CD4-positive, alpha-beta T cell treated with Interleukin-12 subunit alpha and Interleukin-12 subunit beta, for 1 hour (primary cell): ENCODE measurements around the gene LRCH1.

Experiments
- DNase-seq: peaks from one replicate; pipeline ENCODE4 v3.0.0-alpha.2; 2020

The LRCH1 gene

GRCh38 chr13:46618694-46619254 lies 65.8 kb downstream of the LRCH1 start:
- no peak for DNase-seq

DNA sequence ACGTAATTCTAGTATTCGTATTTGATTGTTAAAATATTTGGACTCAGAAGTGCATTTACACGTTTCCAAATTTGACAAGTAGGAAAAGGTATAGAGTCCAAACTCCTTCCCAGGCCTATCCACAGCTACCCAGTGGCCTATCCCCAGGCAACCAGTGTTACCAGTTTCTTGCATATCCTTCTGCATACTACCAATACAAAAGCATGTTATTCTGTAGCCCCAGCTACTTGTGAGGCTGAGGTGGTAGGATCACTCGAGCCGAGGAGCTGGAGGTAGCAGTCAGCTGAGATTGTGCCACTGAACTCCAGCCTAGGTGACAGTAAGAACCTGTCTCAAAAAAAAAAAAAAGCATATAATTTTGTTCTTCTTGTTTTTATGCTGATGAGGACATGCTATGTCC lies 67.1 kb downstream of the LRCH1 start:
- no peak for DNase-seq

GRCh38 chr13:46620471-46620870 lies 67.5 kb downstream of the LRCH1 start:
- no peak for DNase-seq

- DNase-seq: no peak
Observed at GRCh38 chr13:46621133-46621532, 68.2 kb downstream of the LRCH1 start.

GRCh38 chr13:46621792-46622629 lies 69.0 kb downstream of the LRCH1 start:
- DNase-seq: no peak

DNA sequence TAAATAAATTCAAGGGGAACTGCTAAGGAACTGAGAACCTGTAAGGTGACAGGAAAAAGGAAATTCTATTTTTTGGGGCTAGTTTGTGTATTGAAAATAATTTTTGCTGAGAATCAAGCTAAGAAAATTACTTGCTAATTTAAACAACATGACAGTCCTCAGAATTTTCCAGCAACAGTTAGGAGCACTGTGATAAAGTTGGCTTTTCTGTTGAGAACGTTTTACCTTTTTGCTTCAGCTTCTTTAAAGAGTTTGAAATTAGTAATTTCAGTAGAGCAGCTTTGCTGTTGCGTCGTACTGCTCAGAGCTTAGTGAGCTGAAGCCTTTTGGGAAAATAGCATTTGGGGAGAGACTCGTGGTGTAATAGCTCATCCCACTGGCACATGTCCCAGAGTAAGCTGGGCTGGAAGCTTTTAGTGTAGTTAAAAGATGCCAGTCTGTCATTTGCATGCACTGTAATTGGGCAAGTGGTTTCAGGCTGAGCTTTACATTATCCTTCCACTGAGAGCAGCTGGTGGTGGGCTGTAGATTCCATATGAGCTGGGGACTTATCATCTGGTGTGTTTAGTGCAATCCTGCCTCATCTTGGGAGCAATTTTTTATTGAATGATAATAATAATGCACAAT lies 69.8 kb downstream of the LRCH1 start:
- no peak for DNase-seq

GRCh38 chr13:46624353-46624752 lies 71.4 kb downstream of the LRCH1 start:
- DNase-seq: no peak

- no peak for DNase-seq
Observed at GRCh38 chr13:46624821-46625220, 71.9 kb downstream of the LRCH1 start.

DNA sequence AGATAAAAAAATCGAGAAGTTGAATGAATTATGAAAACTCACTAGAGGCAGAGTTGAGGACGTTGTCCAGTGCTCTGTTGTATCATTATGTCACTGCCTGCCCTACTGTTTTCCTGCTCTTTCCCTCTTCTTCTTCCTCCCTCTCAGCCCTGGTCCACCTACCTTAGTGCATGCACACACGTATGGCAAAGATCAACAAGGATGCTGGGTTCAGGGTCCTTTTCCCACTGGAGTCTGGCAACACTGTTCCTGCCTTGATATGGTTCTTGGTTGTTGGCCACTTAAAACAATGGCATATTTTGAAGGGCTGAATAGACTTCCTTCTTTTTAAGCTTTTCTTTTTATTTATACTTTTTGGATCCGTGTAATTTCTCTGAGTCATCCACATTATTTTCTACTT lies 74.5 kb downstream of the LRCH1 start:
- DNase-seq: no peak

- no peak for DNase-seq
Observed at GRCh38 chr13:46628622-46629365, 75.8 kb downstream of the LRCH1 start.

DNA sequence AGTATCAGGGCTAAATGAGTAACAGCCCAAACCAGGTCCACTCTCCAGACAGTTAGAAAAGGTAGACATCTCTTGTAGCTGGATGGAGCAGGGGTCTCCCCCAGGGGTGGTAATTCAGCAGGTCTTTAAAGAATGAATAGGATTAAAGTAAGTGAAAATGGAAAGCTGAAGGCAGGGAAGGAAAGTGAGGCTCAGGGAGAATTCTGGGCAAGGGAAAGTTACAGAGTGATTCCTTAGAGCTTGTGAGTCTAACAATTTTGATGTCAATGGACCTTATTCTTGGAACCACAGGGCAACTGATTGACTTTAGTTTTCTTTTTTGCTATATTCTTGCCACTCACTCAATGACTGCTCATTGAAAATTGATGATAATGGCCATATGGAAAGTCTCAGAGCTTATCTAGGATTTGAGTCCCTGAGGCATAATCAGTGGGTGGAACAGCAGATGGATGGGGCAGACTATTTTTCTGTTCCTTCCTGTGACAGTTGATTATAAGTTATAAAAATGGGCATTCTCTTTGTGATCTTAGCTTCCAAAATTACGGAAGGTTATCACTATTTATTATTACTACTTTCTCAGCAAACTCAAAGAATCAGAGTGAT lies 76.9 kb downstream of the LRCH1 start:
- DNase-seq: no peak

- no peak for DNase-seq
Observed at GRCh38 chr13:46630431-46631178, 77.6 kb downstream of the LRCH1 start.

DNA sequence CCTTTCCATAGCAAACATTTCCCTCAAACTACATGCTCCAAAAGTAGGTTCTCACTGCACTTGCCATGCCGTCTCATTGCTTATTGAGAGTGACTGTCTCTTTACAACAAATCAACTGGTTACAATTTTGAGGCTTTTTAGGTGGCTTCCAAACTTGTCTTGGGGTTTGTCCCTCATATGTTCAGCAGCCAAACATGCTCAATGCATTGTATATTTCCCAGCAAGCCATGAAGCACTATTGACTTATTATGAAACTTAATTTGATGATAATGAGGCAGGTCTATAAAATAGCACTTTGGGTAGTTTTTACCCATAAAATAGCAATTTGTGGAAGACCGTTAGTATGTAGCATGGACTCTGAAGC lies 78.2 kb downstream of the LRCH1 start:
- no peak for DNase-seq

DNA sequence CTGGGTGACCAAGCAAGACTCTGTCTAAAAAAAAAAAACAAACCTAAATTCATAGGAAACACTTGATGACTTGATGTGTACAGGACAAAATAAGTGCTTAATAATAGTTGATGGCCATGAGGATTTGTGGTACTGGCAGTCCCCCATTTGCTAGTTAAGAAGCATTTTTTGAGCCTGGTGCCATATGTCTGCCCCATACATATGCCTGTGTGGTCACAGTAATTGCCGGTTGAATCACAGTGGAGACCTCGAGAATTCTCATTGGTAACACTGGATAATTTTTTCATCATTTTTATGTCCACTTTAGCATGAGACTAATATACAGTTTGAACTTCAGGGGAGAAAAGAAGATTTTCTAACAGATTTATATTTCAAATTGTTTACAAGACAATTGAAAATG lies 79.2 kb downstream of the LRCH1 start:
- no peak for DNase-seq

DNA sequence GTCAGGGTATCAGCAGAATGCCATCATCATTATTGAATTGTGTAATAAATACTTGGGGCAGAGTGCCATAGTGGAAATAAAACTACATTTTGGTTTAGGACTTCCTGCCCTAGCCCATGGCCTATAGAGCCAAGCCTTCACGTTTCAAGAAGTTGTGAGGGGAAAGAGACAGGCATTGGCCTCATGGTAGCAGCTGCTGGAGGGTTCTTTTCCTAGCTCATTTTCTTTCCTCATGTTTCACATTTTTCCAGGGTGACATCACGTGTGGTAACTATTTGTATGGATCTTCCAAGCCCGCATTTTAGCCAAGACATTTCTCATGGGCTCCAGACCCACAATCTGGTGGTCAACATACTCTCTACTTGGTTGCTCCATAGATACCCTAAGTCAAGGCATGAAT lies 80.4 kb downstream of the LRCH1 start:
- DNase-seq: no peak

DNA sequence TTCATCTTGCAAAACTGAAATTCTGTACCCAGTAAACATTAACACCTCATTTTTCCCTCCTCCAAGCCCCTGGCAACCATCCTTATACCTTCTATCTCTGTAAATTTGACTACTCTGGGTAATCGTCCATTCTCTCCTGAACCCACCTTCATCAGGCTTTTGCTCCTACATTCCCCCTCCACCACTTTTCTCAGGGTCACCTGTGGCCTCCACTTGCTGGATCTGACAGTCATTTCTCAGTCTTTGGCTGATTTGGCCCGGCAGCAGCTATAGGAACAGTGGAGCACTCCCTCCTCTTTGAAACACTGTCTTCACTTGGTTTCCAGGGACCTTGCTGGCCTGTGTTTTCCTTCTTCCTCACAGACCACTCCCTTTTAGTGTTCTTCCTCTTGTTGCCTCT lies 83.5 kb downstream of the LRCH1 start:
- no peak for DNase-seq

DNA sequence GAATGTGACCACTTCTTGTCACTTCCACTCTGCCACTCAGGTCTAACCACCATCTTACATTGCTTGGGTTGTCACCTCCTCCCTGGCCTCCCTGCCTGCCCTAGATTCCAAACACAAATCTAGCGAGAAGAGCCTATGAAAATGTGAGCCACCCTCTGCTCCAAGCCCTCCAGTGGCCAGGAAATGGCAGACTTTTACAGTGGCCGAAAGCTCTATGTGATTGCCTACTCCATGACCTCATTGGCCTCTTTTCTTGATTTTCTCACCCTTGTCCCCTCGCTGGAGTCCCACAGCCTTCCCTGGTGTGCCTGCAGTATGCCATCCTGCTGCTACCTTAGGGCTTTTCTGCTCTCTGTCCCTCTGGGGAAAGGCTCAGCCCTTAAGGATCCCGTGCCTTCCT lies 84.2 kb downstream of the LRCH1 start:
- DNase-seq: no peak

- DNase-seq: no peak
Observed at GRCh38 chr13:46638262-46638661, 85.3 kb downstream of the LRCH1 start.

DNA sequence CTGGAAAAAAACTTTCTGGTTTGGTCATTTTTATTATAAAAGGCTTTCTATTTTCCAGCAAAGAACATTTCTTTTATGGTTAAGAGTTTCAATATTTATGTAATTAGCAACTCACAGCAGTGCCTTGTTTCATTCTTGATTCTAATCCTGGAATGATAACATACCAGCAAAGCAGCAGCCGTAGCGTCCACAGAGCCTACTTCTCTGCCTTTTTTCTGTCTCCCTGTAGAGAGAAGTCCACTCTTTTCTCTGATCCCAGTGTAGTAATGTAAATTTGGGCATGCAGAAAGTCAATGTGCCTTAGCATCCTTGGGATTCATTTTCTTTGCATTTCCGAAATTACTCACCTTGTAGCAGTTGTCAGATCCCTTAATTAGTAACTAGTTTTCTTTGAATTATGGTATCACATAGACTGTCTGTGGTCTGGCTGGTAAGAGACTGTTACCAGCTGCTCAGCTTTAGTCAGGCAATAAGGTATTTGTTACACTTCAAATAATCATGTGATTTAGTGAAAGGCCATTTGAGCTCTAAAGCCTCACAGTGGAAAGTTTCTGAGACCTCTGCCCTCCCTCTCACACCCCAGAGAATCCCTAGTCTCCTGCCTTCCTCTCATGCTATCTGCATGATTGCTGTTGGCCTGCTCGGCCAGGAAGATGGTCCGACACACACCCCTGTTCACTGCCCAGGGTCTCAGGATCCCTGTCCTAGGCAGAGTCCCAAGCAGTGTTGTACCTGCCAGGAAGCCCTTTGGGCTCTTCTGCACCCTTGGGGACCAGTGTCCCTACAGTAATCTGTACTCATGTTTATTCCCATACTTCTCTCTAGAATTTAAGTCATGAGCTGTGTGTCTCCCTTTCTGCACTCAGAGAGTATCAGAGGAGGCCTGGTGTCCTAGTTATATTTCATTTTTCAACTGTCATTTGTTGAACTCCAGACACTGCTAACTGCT lies 86.3 kb downstream of the LRCH1 start:
- no peak for DNase-seq

DNA sequence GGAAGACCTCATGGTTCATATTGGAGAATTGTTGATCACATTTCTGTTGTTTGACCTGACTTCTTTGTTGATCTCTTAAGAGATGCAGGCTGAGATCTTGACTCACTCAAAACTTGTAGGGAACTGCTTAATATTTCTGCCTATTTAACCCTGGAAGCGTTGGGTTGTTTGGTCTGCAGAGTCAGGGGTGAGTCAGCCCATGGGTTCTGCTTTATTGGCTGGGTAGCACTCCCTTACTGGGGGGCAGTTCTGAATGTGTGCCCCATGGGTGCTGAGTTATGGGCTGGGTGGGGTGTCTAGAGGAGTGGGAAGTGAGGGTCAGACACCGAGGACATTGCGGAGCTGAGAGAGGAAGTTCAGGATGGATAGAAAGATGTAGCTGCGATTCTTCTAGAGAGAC lies 87.9 kb downstream of the LRCH1 start:
- DNase-seq: no peak
